Esophagus muscularis mucosa (tissue), 4 donors: ENCODE measurements around the gene APELA. TPM values are rescaled to one million over a fixed set of nuclear protein-coding genes. Genes with fewer than 3 reads are reported as not detected.

Source experiments
- DNase-seq: peaks from one replicate; pipeline ENCODE4 v3.0.0-alpha.2; 2017; ENCODE audit errors: extremely low spot score
- H3K27ac ChIP-seq, 4 donors: fragments of 200-600 bp; sonication (generic); replicated peaks in 1 of 4; 1 replicate in 3 of 4; 2 replicates in 1 of 4; pipeline ENCODE4 v1.5.1; 2016 to 2019; ENCODE audit warnings: mild to moderate bottlenecking in 1 of 4
- H3K27me3 ChIP-seq, 4 donors: fragments of 200-600 bp; sonication (generic); one replicate each; pipeline versions ENCODE4 v1.5.1 to v1.6.0; 2016 to 2019
- H3K36me3 ChIP-seq, 4 donors: fragments of 200-600 bp; sonication (generic); one replicate each; pipeline ENCODE4 v1.5.1; 2016 to 2019
- H3K4me1 ChIP-seq, 4 donors: fragments of 200-600 bp; sonication (generic); one replicate each; pipeline ENCODE4 v1.5.1; 2016 to 2019
- H3K4me3 ChIP-seq, 4 donors: fragments of 200-600 bp; sonication (generic); 1 replicate in 2 of 4; 2 replicates in 2 of 4; pipeline ENCODE4 v1.5.1; 2016 to 2019; ENCODE audit warnings: mild to moderate bottlenecking in 4 of 4, moderate library complexity in 1 of 4
- H3K9me3 ChIP-seq, 4 donors: fragments of 200-600 bp; sonication (generic); 1 replicate in 3 of 4; 2 replicates in 1 of 4; pipeline ENCODE4 v1.5.1; 2016 to 2019
- CTCF ChIP-seq, 3 experiments: fragments of 200-600 bp in 2 of 3; fragments of 450-650 bp in 1 of 3; sonication (generic) in 2 of 3; IDR thresholded peaks; one replicate each; pipeline ENCODE4 v1.5.1; 2017 to 2019; ENCODE audit warnings: antibody characterized with exemption in 3 of 3, mild to moderate bottlenecking in 2 of 3, moderate library complexity in 1 of 3
- EP300 ChIP-seq: sonication (generic); formaldehyde crosslinking; IDR thresholded peaks from one replicate; pipeline ENCODE4 v1.6.1; 2017; ENCODE audit warnings: antibody characterized with exemption
- POLR2A ChIP-seq: fragments of 450-650 bp; IDR thresholded peaks from one replicate; pipeline ENCODE4 v1.6.1; 2017; ENCODE audit warnings: antibody characterized with exemption, moderate library complexity, mild to moderate bottlenecking, low read depth
- POLR2AphosphoS5 ChIP-seq, 2 donors: sonication (generic); formaldehyde crosslinking; IDR thresholded peaks; one replicate each; pipeline ENCODE4 v1.6.1; 2017; ENCODE audit warnings: antibody characterized with exemption in 2 of 2
- WGBS: methylation state at CpG from one replicate; pipeline ENCODE4 v1.1.5; 2018; 5-methylcytosine and 5-hydroxymethylcytosine counted together
- intact Hi-C: fragments of 100-400 bp; cut with DNase I; formaldehyde crosslinking; loops from one replicate; pipeline ENCODE4 v1.15.1; 2023
- total RNA-seq, 4 donors: library from RNA; depleted of rRNA; stranded (reverse); fragments of >200 nt; gene quantifications; one replicate each; pipeline versions ENCODE4 v1.1.0 to v1.2.1, GENCODE V29; 2016

Gene APELA
- total RNA-seq, 4 donors from 2014 or later: not detected

GRCh38 chr4:164874789-164875188 lies 2.2 kb upstream of the APELA start:
- TF ChIP-seq CTCF (IDR thresholded peaks at IDR 0.05): no peak
- no peak for TF ChIP-seq POLR2A
- TF ChIP-seq POLR2AphosphoS5 (IDR thresholded peaks at IDR 0.05): no peak
- no peak for TF ChIP-seq EP300
- 85% methylated on average over 3 of the region's 3 CpGs for WGBS
- no peaks in the 10 kb centered on the region for H3K4me1 ChIP-seq

GRCh38 chr4:164880489-164881262 lies 3.7 kb downstream of the APELA start:
- Histone ChIP-seq H3K4me1 (no peaks in the 10 kb centered on the region), H3K27ac (no peak overlapping the region), H3K36me3 (no peaks in the 10 kb centered on the region), H3K9me3 (no peaks in the 10 kb centered on the region), H3K27me3 (peaks cover 0 to 3% (median 0%) of the 10 kb centered on the region in 4 donors), H3K4me3 (no peak overlapping the region)
- DNase-seq: no peak
- no peak for TF ChIP-seq POLR2AphosphoS5 (IDR thresholded peaks at IDR 0.05)
- no peak for TF ChIP-seq POLR2A
- no peak for TF ChIP-seq CTCF (IDR thresholded peaks at IDR 0.05)
- TF ChIP-seq EP300: no peak
- intact Hi-C loops: no loop called here
- 26% methylated on average over 1 of the region's 1 CpG for WGBS

More at GRCh38 chr4:164874789-164875188, 2.2 kb upstream of the APELA start:
- H3K9me3 ChIP-seq: no peaks in the 10 kb centered on the region
- no peak overlapping the region for H3K27ac ChIP-seq
- no peak overlapping the region for H3K4me3 ChIP-seq
- H3K27me3 ChIP-seq: no peaks in the 10 kb centered on the region
- DNase-seq: no peak
- intact Hi-C loops: loop anchor here (2.0 kb wide), 1 partner anchor 48 kb away; no protein-coding TSS in a partner anchor
- H3K36me3 ChIP-seq: no peaks in the 10 kb centered on the region

GRCh38 chr4:164888096-164888715 lies 11.2 kb downstream of the APELA start:
- WGBS: 47% methylated on average over 1 of the region's 1 CpG
- no peak for TF ChIP-seq POLR2A
- intact Hi-C loops: no loop called here
- Histone ChIP-seq H3K4me3 (no peak overlapping the region), H3K9me3 (no peaks in the 10 kb centered on the region), H3K27me3 (peaks cover 0 to 3% (median 0%) of the 10 kb centered on the region in 4 donors), H3K27ac (no peak overlapping the region), H3K4me1 (peaks cover 0 to 5% (median 4%) of the 10 kb centered on the region in 4 donors), H3K36me3 (no peaks in the 10 kb centered on the region)
- no peak for DNase-seq

- no peak for TF ChIP-seq EP300
- no peak for TF ChIP-seq POLR2A
- no peaks in the 10 kb centered on the region for H3K36me3 ChIP-seq
- H3K9me3 ChIP-seq: no peaks in the 10 kb centered on the region
- H3K4me1 ChIP-seq: peaks cover 0 to 5% (median 4%) of the 10 kb centered on the region in 4 donors
- no peak overlapping the region for H3K27ac ChIP-seq
- 75% methylated on average over 2 of the region's 2 CpGs for WGBS
- H3K4me3 ChIP-seq: no peak overlapping the region
- H3K27me3 ChIP-seq: no peaks in the 10 kb centered on the region
- intact Hi-C loops: no loop called here
- DNase-seq: no peak
Measured at GRCh38 chr4:164890691-164891090, 13.7 kb downstream of the APELA start.

GRCh38 chr4:164892018-164892417 lies 15.0 kb downstream of the APELA start:
- no peak overlapping the region for H3K27ac ChIP-seq
- H3K4me1 ChIP-seq: peaks cover 0 to 5% (median 4%) of the 10 kb centered on the region in 4 donors
- 68% methylated on average over 3 of the region's 3 CpGs for WGBS
- no peaks in the 10 kb centered on the region for H3K9me3 ChIP-seq
- H3K4me3 ChIP-seq: no peak overlapping the region
- DNase-seq: no peak
- TF ChIP-seq CTCF (IDR thresholded peaks at IDR 0.05): no peak
- no peak for TF ChIP-seq POLR2A
- TF ChIP-seq POLR2AphosphoS5 (IDR thresholded peaks at IDR 0.05): no peak
- no peak for TF ChIP-seq EP300
- H3K36me3 ChIP-seq: no peaks in the 10 kb centered on the region
- no peaks in the 10 kb centered on the region for H3K27me3 ChIP-seq
- intact Hi-C loops: no loop called here
